Keratinocyte (primary cell): ENCODE results near the gene PSAP. TPM values are rescaled to one million over a fixed set of nuclear protein-coding genes. Genes with fewer than 3 reads are reported as not detected.

Source experiments
- DNase-seq: peaks from one replicate; pipeline ENCODE4 v3.0.0-alpha.2; 2011; ENCODE audit warnings: low read depth, missing footprints, low spot score
- FAIRE-seq: peaks from 2 replicates; lab custom pipeline; 2011; peaks lifted over from hg19 to GRCh38; lab: Jason Lieb, UNC
- H2AFZ ChIP-seq: 2 replicates; pipeline ENCODE4 v1.6.0; 2012; ENCODE audit warnings: low read length, control low read depth, inconsistent platforms; ENCODE audit not compliant: control insufficient read depth
- H3K27ac ChIP-seq: 2 replicates; pipeline ENCODE4 v1.5.1; 2011; ENCODE audit warnings: low read length; ENCODE audit not compliant: control insufficient read depth, insufficient read depth
- H3K27me3 ChIP-seq: 3 replicates; pipeline ENCODE4 v1.6.0; 2011; ENCODE audit warnings: low read length; ENCODE audit not compliant: control insufficient read depth, insufficient read depth; ENCODE audit errors: extremely low read depth
- H3K36me3 ChIP-seq, 2 experiments: 2 replicates in 1 of 2; 3 replicates in 1 of 2; pipeline ENCODE4 v1.5.1; 2011; ENCODE audit warnings: low read length in 2 of 2, mild to moderate bottlenecking in 1 of 2; ENCODE audit not compliant: control insufficient read depth in 2 of 2, insufficient read depth in 2 of 2; ENCODE audit errors: extremely low read depth in 1 of 2
- H3K4me1 ChIP-seq: 3 replicates; pipeline ENCODE4 v1.5.1; 2011; ENCODE audit warnings: low read length; ENCODE audit not compliant: control insufficient read depth, insufficient read depth; ENCODE audit errors: extremely low read depth
- H3K4me2 ChIP-seq: 3 replicates; pipeline ENCODE4 v1.6.0; 2011; ENCODE audit warnings: low read depth, low read length; ENCODE audit not compliant: control insufficient read depth, insufficient read depth; ENCODE audit errors: extremely low read depth
- H3K4me3 ChIP-seq, 3 experiments: fragments of 200-600 bp in 1 of 3; sonication (generic) in 1 of 3; 2 replicates in 2 of 3; 3 replicates in 1 of 3; pipeline ENCODE4 v1.5.1; 2011 to 2016; ENCODE audit warnings: low read length in 3 of 3, mild to moderate bottlenecking in 3 of 3, control low read depth in 2 of 3, inconsistent platforms in 1 of 3, low read depth in 1 of 3, mixed read lengths in 1 of 3, mixed run types in 1 of 3, moderate library complexity in 1 of 3; ENCODE audit not compliant: control insufficient read depth in 2 of 3, insufficient read depth in 2 of 3; ENCODE audit errors: extremely low read depth in 1 of 3
- H3K79me2 ChIP-seq: 2 replicates; pipeline ENCODE4 v1.6.0; 2012; ENCODE audit warnings: low read length; ENCODE audit not compliant: control insufficient read depth, insufficient read depth
- H3K9ac ChIP-seq: 3 replicates; pipeline ENCODE4 v1.6.0; 2011; ENCODE audit warnings: low read length; ENCODE audit not compliant: control insufficient read depth, insufficient read depth; ENCODE audit errors: extremely low read depth
- H3K9me1 ChIP-seq: 3 replicates; pipeline ENCODE4 v1.6.0; 2011; ENCODE audit warnings: low read length; ENCODE audit not compliant: control insufficient read depth, insufficient read depth; ENCODE audit errors: extremely low read depth
- H3K9me3 ChIP-seq: 2 replicates; pipeline ENCODE4 v1.5.1; 2012; ENCODE audit warnings: low read depth, low read length; ENCODE audit not compliant: control insufficient read depth
- H4K20me1 ChIP-seq: 3 replicates; pipeline ENCODE4 v1.6.0; 2011; ENCODE audit warnings: low read length; ENCODE audit not compliant: control insufficient read depth, insufficient read depth; ENCODE audit errors: extremely low read depth
- CTCF ChIP-seq, 3 experiments: IDR thresholded peaks in 1 of 3; conservative IDR thresholded peaks in 1 of 3; optimal IDR thresholded peaks in 1 of 3; 2 replicates in 2 of 3; 3 replicates in 1 of 3; pipeline versions ENCODE3 to v1.5.1; 2011; ENCODE audit warnings: low read length in 3 of 3, mild to moderate bottlenecking in 3 of 3, moderate library complexity in 2 of 3, control low read depth in 1 of 3, inconsistent platforms in 1 of 3; ENCODE audit not compliant: insufficient read depth in 2 of 3; ENCODE audit errors: extremely low read depth in 1 of 3
- EZH2 ChIP-seq: IDR thresholded peaks from one replicate; pipeline ENCODE4 v1.6.1; 2012; ENCODE audit warnings: inconsistent platforms, mild to moderate bottlenecking, low read length, moderate library complexity
- dilution Hi-C: fragments of 300-500 bp; cut with MboI; formaldehyde crosslinking; loops from one replicate; pipeline ENCODE4 v1.7.0; 2020; ENCODE audit warnings: low sequenced_read_pairs; ENCODE audit not compliant: extremely low pct_ligation_motif_present
- polyA plus RNA-seq, 5 experiments: library from polyadenylated mRNA; depleted of rRNA in 3 of 5; stranded (reverse) in 3 of 5; stranded (forward) in 1 of 5; unstranded in 1 of 5; fragments of >200 nt; gene quantifications; 1 replicate in 1 of 5; 2 replicates in 3 of 5; 3 replicates in 1 of 5; pipeline versions ENCODE4 v1.2.1 to v1.2.3, GENCODE V29; 2011 to 2012; ENCODE audit warnings: missing spikeins in 2 of 5, low read depth in 1 of 5, low replicate concordance in 1 of 5

Gene PSAP
- polyA plus RNA-seq, 1 donor (not counting 4 experiments of a cell fraction or from before 2014, with no cell fraction given) = 1,075 TPM

GRCh38 chr10:71844695-71845094 lies 6.4 kb downstream of the PSAP start:
- dilution Hi-C loops = no loop called here
- Histone ChIP-seq H3K9ac (no peak overlapping the region), H4K20me1 (peaks cover 27% of the 10 kb centered on the region), H3K27ac (no peak overlapping the region), H3K36me3 (peaks cover 3 to 10% of the 10 kb centered on the region in 2 experiments), H3K4me1 (peaks cover 55% of the 10 kb centered on the region), H3K27me3 (no peaks in the 10 kb centered on the region), H3K79me2 (peaks cover 96% of the 10 kb centered on the region), H3K9me3 (no peaks in the 10 kb centered on the region), H3K4me3 (no peak overlapping the region), H3K4me2 (no peak overlapping the region), H3K9me1 (peaks cover 10% of the 10 kb centered on the region), H2AFZ (no peak overlapping the region)
- FAIRE-seq = no peak
- TF ChIP-seq EZH2 (no peak), CTCF (optimal IDR thresholded peaks at IDR 0.05 in 1 of 3, IDR thresholded peaks at IDR 0.05 in 1 of 3, conservative IDR thresholded peaks at IDR 0.05 in 1 of 3; ENCODE audit: extremely low read depth in 1 of 3, insufficient read depth in 2 of 3, low read length in 3 of 3) (no peak)
- DNase-seq = no peak

GRCh38 chr10:71844084-71844483 lies 7.0 kb downstream of the PSAP start:
- Histone ChIP-seq H3K36me3 (peaks cover 3 to 10% of the 10 kb centered on the region in 2 experiments), H3K27ac (no peak overlapping the region), H4K20me1 (peaks cover 27% of the 10 kb centered on the region), H3K27me3 (no peaks in the 10 kb centered on the region), H3K4me2 (no peak overlapping the region), H2AFZ (no peak overlapping the region), H3K79me2 (peaks cover 94% of the 10 kb centered on the region), H3K9ac (no peak overlapping the region), H3K4me3 (no peak overlapping the region), H3K9me3 (no peaks in the 10 kb centered on the region), H3K9me1 (peaks cover 10% of the 10 kb centered on the region), H3K4me1 (peaks cover 54% of the 10 kb centered on the region)
- TF ChIP-seq CTCF (optimal IDR thresholded peaks at IDR 0.05 in 1 of 3, IDR thresholded peaks at IDR 0.05 in 1 of 3, conservative IDR thresholded peaks at IDR 0.05 in 1 of 3; ENCODE audit: extremely low read depth in 1 of 3, insufficient read depth in 2 of 3, low read length in 3 of 3) (no peak), EZH2 (no peak)
- DNase-seq (no peak), FAIRE-seq (no peak)
- dilution Hi-C loops = no loop called here
